ENCODE measurements around the gene MUS81. TPM values are rescaled to one million over a fixed set of nuclear protein-coding genes. Genes with fewer than 3 reads are reported as not detected.

MUS81 gene
- total RNA-seq, 2 donors from 2014 or later: 64.3 to 68.6 TPM

GRCh38 chr11:65852508-65853245 is 7.6 kb upstream of the MUS81 start:
- H3K4me1 ChIP-seq (replicated peaks): peaks cover 5% of the 10 kb centered on the region
- no peaks in the 10 kb centered on the region for H3K27me3 ChIP-seq (replicated peaks; ENCODE audit: insufficient read depth)
- H3K9me3 ChIP-seq: no peaks in the 10 kb centered on the region
- no peak for TF ChIP-seq POLR2A (IDR thresholded peaks at IDR 0.05)
- TF ChIP-seq CTCF (IDR thresholded peaks at IDR 0.05): no peak
- no peak for TF ChIP-seq POLR2AphosphoS5 (IDR thresholded peaks at IDR 0.05)
- DNase-seq (ENCODE audit: low spot score): no peak
- H3K4me3 ChIP-seq: no peak overlapping the region
- intact Hi-C loops (cut with DNase I): no loop called here
- peaks cover 8 to 35% of the 10 kb centered on the region in 2 donors for H3K36me3 ChIP-seq
- WGBS: 88% methylated on average over 33 of the region's 33 CpGs
- no peak overlapping the region for H3K27ac ChIP-seq

GRCh38 chr11:65853246-65853979 is 6.8 kb upstream of the MUS81 start:
- H3K9me3 ChIP-seq: no peaks in the 10 kb centered on the region
- WGBS: 82% methylated on average over 6 of the region's 6 CpGs
- intact Hi-C loops (cut with DNase I): no loop called here
- TF ChIP-seq POLR2AphosphoS5 (IDR thresholded peaks at IDR 0.05): no peak
- no peak for TF ChIP-seq CTCF (IDR thresholded peaks at IDR 0.05)
- no peak for TF ChIP-seq POLR2A (IDR thresholded peaks at IDR 0.05)
- peaks cover 8 to 35% of the 10 kb centered on the region in 2 donors for H3K36me3 ChIP-seq
- no peak overlapping the region for H3K4me3 ChIP-seq
- H3K27me3 ChIP-seq (replicated peaks; ENCODE audit: insufficient read depth): no peaks in the 10 kb centered on the region
- peaks cover 5% of the 10 kb centered on the region for H3K4me1 ChIP-seq (replicated peaks)
- DNase-seq (ENCODE audit: low spot score): no peak
- H3K27ac ChIP-seq: no peak overlapping the region

- H3K4me3 ChIP-seq: no peak overlapping the region
- peaks cover 5% of the 10 kb centered on the region for H3K4me1 ChIP-seq (replicated peaks)
- no peaks in the 10 kb centered on the region for H3K9me3 ChIP-seq
- no peak for DNase-seq (ENCODE audit: low spot score)
- intact Hi-C loops (cut with DNase I): no loop called here
- no peaks in the 10 kb centered on the region for H3K27me3 ChIP-seq (replicated peaks; ENCODE audit: insufficient read depth)
- 85% methylated on average over 4 of the region's 4 CpGs for WGBS
- TF ChIP-seq CTCF (IDR thresholded peaks at IDR 0.05) (no peak), POLR2A (IDR thresholded peaks at IDR 0.05) (no peak), POLR2AphosphoS5 (IDR thresholded peaks at IDR 0.05) (no peak)
- peaks cover 8 to 35% of the 10 kb centered on the region in 2 donors for H3K36me3 ChIP-seq
- H3K27ac ChIP-seq: no peak overlapping the region
Measured at GRCh38 chr11:65854161-65854592, 6.1 kb upstream of the MUS81 start.

- H3K36me3 ChIP-seq: peaks cover 8 to 35% of the 10 kb centered on the region in 2 donors
- no peak overlapping the region for H3K4me3 ChIP-seq
- intact Hi-C loops (cut with DNase I): no loop called here
- H3K9me3 ChIP-seq: no peaks in the 10 kb centered on the region
- 68% methylated on average over 15 of the region's 15 CpGs for WGBS
- peaks cover 5% of the 10 kb centered on the region for H3K4me1 ChIP-seq (replicated peaks)
- no peak for TF ChIP-seq POLR2AphosphoS5 (IDR thresholded peaks at IDR 0.05)
- no peak for TF ChIP-seq CTCF (IDR thresholded peaks at IDR 0.05)
- no peak for TF ChIP-seq POLR2A (IDR thresholded peaks at IDR 0.05)
- H3K27me3 ChIP-seq (replicated peaks; ENCODE audit: insufficient read depth): no peaks in the 10 kb centered on the region
- H3K27ac ChIP-seq: no peak overlapping the region
- no peak for DNase-seq (ENCODE audit: low spot score)
Measured at GRCh38 chr11:65854852-65855837, 5.1 kb upstream of the MUS81 start.
